OCI-LY7 (cell line): ENCODE measurements around the gene TKFC.

Source experiments
- EZH2phosphoT487 ChIP-seq: fragments of 200-600 bp; sonication (generic); IDR thresholded peaks from 2 replicates; pipeline ENCODE4 v1.6.1; 2018; ENCODE audit warnings: low read depth, borderline replicate concordance, mild to moderate bottlenecking, mixed run types, antibody characterized with exemption, low read length, moderate library complexity, mixed read lengths
- TF ChIP-seq, protein P1 (sequence below): fragments of 200-600 bp; sonication (generic); conservative IDR thresholded peaks from 2 replicates; pipeline ENCODE4 v1.5.1; 2014; ENCODE audit warnings: mild to moderate bottlenecking, antibody characterized with exemption, low read length, moderate library complexity, mixed read lengths

DNA sequence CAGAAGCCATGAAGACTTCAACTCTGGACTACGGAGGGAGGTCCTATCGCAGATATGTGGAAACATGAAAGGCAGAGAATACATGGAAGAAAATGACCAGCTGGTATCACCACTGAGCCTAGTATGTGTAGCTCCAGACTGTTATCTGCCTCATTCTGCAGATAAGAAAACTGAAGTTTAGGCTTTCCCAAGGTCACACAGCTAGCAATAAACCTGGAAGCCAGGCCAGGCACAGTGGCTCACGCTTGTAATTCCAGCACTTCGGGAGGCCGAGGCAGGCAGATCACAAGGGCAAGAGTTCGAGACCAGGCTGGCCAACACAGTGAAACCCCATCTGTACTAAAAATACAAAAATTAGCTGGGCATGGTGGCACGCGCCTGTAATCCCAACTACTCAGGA, 22.3 kb upstream of the TKFC start:
- TF ChIP-seq, protein P1, sequence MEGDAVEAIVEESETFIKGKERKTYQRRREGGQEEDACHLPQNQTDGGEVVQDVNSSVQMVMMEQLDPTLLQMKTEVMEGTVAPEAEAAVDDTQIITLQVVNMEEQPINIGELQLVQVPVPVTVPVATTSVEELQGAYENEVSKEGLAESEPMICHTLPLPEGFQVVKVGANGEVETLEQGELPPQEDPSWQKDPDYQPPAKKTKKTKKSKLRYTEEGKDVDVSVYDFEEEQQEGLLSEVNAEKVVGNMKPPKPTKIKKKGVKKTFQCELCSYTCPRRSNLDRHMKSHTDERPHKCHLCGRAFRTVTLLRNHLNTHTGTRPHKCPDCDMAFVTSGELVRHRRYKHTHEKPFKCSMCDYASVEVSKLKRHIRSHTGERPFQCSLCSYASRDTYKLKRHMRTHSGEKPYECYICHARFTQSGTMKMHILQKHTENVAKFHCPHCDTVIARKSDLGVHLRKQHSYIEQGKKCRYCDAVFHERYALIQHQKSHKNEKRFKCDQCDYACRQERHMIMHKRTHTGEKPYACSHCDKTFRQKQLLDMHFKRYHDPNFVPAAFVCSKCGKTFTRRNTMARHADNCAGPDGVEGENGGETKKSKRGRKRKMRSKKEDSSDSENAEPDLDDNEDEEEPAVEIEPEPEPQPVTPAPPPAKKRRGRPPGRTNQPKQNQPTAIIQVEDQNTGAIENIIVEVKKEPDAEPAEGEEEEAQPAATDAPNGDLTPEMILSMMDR, result no peak
- TF ChIP-seq EZH2phosphoT487, result no peak
